Neural cell (in vitro differentiated cells): Measurements from ENCODE around the gene EXOC6B. TPM values are rescaled to one million over a fixed set of nuclear protein-coding genes. Genes with fewer than 3 reads are reported as not detected.

ENCODE experiments used
- H2AFZ ChIP-seq: fragments of 200-600, 300-800 bp; sonication (generic), shearing (Covaris generic); 2 replicates; pipeline ENCODE4 v1.6.0; 2014; ENCODE audit warnings: low read depth, mild to moderate bottlenecking, antibody characterized with exemption, low read length, moderate library complexity
- H3F3A ChIP-seq: fragments of 200-600 bp; shearing (Covaris generic); 2 replicates; pipeline ENCODE4 v1.6.1; 2016; ENCODE audit warnings: mild to moderate bottlenecking, moderate library complexity, mixed read lengths, antibody characterized with exemption, low read length; ENCODE audit not compliant: insufficient read depth, poor library complexity, severe bottlenecking
- H3K27ac ChIP-seq: fragments of 200-600, 300-800 bp; sonication (generic), shearing (Covaris generic); 2 replicates; pipeline ENCODE4 v1.5.1; 2014; ENCODE audit warnings: mild to moderate bottlenecking, low read length, moderate library complexity
- H3K27me3 ChIP-seq: fragments of 300-800, 200-600 bp; sonication (generic), shearing (Covaris generic); 2 replicates; pipeline ENCODE4 v1.6.0; 2014; ENCODE audit warnings: mild to moderate bottlenecking, low read depth, low read length, moderate library complexity; ENCODE audit not compliant: insufficient read depth
- H3K36me3 ChIP-seq: fragments of 300-800, 200-600 bp; sonication (generic), shearing (Covaris generic); 2 replicates; pipeline ENCODE4 v1.5.1; 2014; ENCODE audit warnings: mild to moderate bottlenecking, antibody characterized with exemption, low read length, moderate library complexity; ENCODE audit not compliant: insufficient read depth
- H3K4me2 ChIP-seq: fragments of 300-800, 200-600 bp; sonication (generic), shearing (Covaris generic); 2 replicates; pipeline ENCODE4 v1.6.0; 2014; ENCODE audit warnings: mild to moderate bottlenecking, low read length
- H3K4me3 ChIP-seq: fragments of 300-800, 200-600 bp; sonication (generic), shearing (Covaris generic); 2 replicates; pipeline ENCODE4 v1.5.1; 2014; ENCODE audit warnings: mild to moderate bottlenecking, low read length, moderate library complexity
- H3K79me2 ChIP-seq: fragments of 200-600 bp; shearing (Covaris generic); replicated peaks from 2 replicates; pipeline ENCODE4 v1.6.0; 2014; ENCODE audit warnings: mild to moderate bottlenecking, low read length, moderate library complexity; ENCODE audit not compliant: insufficient read depth
- H3K9ac ChIP-seq: fragments of 300-800, 200-600 bp; sonication (generic), shearing (Covaris generic); 2 replicates; pipeline ENCODE4 v1.6.1; 2016; ENCODE audit warnings: mild to moderate bottlenecking, low read length, mixed read lengths
- H3K9me2 ChIP-seq: fragments of 200-600 bp; shearing (Covaris generic); 2 replicates; pipeline ENCODE4 v1.6.1; 2016; ENCODE audit warnings: mild to moderate bottlenecking, low read length, mixed read lengths; ENCODE audit not compliant: insufficient read depth
- H3K9me3 ChIP-seq: fragments of 200-600, 300-800 bp; sonication (generic), shearing (Covaris generic); 2 replicates; pipeline ENCODE4 v1.6.1; 2016; ENCODE audit warnings: mild to moderate bottlenecking, mixed run types, low read length, moderate library complexity, mixed read lengths
- H4K20me1 ChIP-seq: fragments of 200-600 bp; shearing (Covaris generic); 2 replicates; pipeline ENCODE4 v1.6.1; 2016; ENCODE audit warnings: mild to moderate bottlenecking, mixed run types; ENCODE audit not compliant: insufficient read depth
- CTCF ChIP-seq: fragments of 450-650 bp; IDR thresholded peaks from 2 replicates; pipeline ENCODE4 v1.5.1; 2014; ENCODE audit warnings: antibody characterized with exemption, mild to moderate bottlenecking, moderate library complexity; ENCODE audit not compliant: poor library complexity, severe bottlenecking
- EP300 ChIP-seq: fragments of 450-650 bp; conservative IDR thresholded peaks from 2 replicates; pipeline ENCODE4 v1.6.1; 2014; ENCODE audit warnings: antibody characterized with exemption, mild to moderate bottlenecking, moderate library complexity; ENCODE audit not compliant: poor library complexity, severe bottlenecking
- EZH2 ChIP-seq: fragments of 200-600, 300-800 bp; shearing (Covaris generic), sonication (generic); IDR thresholded peaks from 2 replicates; pipeline ENCODE4 v1.6.1; 2014; ENCODE audit warnings: antibody characterized with exemption, low read length, borderline replicate concordance, mild to moderate bottlenecking; ENCODE audit not compliant: insufficient read depth, poor library complexity, severe bottlenecking
- MXI1 ChIP-seq: fragments of 450-650 bp; conservative IDR thresholded peaks from 2 replicates; pipeline ENCODE4 v1.6.1; 2014; ENCODE audit warnings: antibody characterized with exemption, mild to moderate bottlenecking; ENCODE audit not compliant: poor library complexity, severe bottlenecking
- POLR2AphosphoS5 ChIP-seq: IDR thresholded peaks from 2 replicates; pipeline ENCODE4 v1.6.1; 2012
- RAD21 ChIP-seq: fragments of 450-650 bp; conservative IDR thresholded peaks from 2 replicates; pipeline ENCODE4 v1.6.1; 2014; ENCODE audit warnings: antibody characterized with exemption, mild to moderate bottlenecking, moderate library complexity
- REST ChIP-seq: IDR thresholded peaks from 2 replicates; pipeline ENCODE4 v1.6.1; 2012; ENCODE audit warnings: borderline replicate concordance
- SMC3 ChIP-seq: fragments of 450-650 bp; conservative IDR thresholded peaks from 2 replicates; pipeline ENCODE4 v1.6.1; 2014; ENCODE audit warnings: antibody characterized with exemption, mild to moderate bottlenecking, moderate library complexity; ENCODE audit not compliant: poor library complexity
- TAF1 ChIP-seq: IDR thresholded peaks from 2 replicates; pipeline ENCODE4 v1.6.1; 2012; ENCODE audit warnings: low read depth
- polyA plus RNA-seq: library from polyadenylated mRNA; depleted of rRNA; stranded (reverse); fragments of >200 nt; gene quantifications from 2 replicates; pipeline ENCODE4 v1.2.3, GENCODE V29; 2014

EXOC6B gene
- polyA plus RNA-seq, 1 donor from 2014 or later = 23.4 TPM

GRCh38 chr2:72511906-72512305 is 313.9 kb downstream of the EXOC6B start:
- H3F3A ChIP-seq = no peaks in the 10 kb centered on the region
- TF ChIP-seq CTCF (no peak), TAF1 (no peak), SMC3 (no peak), POLR2AphosphoS5 (no peak), REST (no peak), EZH2 (no peak), RAD21 (no peak), EP300 (no peak), MXI1 (no peak)
- no peaks in the 10 kb centered on the region for H3K27me3 ChIP-seq

GRCh38 chr2:72497763-72498162 is 328.1 kb downstream of the EXOC6B start:
- H4K20me1 ChIP-seq = no peaks in the 10 kb centered on the region
- no peak overlapping the region for H3K27ac ChIP-seq
- no peak overlapping the region for H3K4me2 ChIP-seq
- no peaks in the 10 kb centered on the region for H3F3A ChIP-seq
- H3K79me2 ChIP-seq = no peaks in the 10 kb centered on the region
- no peak overlapping the region for H3K4me3 ChIP-seq
- TF ChIP-seq TAF1 (no peak), EZH2 (no peak), MXI1 (no peak), CTCF (no peak)
- H3K36me3 ChIP-seq = no peaks in the 10 kb centered on the region
- H2AFZ ChIP-seq = no peak overlapping the region
- H3K9ac ChIP-seq = no peak overlapping the region
- H3K9me3 ChIP-seq = no peaks in the 10 kb centered on the region
- H3K27me3 ChIP-seq = no peaks in the 10 kb centered on the region
- H3K9me2 ChIP-seq = no peaks in the 10 kb centered on the region

More at GRCh38 chr2:72511906-72512305, 313.9 kb downstream of the EXOC6B start:
- H3K79me2 ChIP-seq = no peaks in the 10 kb centered on the region
- H3K27ac ChIP-seq = no peak overlapping the region
- H4K20me1 ChIP-seq = no peaks in the 10 kb centered on the region
- H3K4me2 ChIP-seq = no peak overlapping the region
- H2AFZ ChIP-seq = no peak overlapping the region
- H3K36me3 ChIP-seq = no peaks in the 10 kb centered on the region
- no peak overlapping the region for H3K4me3 ChIP-seq
- H3K9me2 ChIP-seq = no peaks in the 10 kb centered on the region
- H3K9ac ChIP-seq = no peak overlapping the region
- H3K9me3 ChIP-seq = no peaks in the 10 kb centered on the region
